ENCODE results near the gene TLK2.
"Not testable (repeated sequence)": the region's sequence is repeated elsewhere in the genome, so short reads cannot be mapped to it uniquely, and the experiment has no call there.

DNA sequence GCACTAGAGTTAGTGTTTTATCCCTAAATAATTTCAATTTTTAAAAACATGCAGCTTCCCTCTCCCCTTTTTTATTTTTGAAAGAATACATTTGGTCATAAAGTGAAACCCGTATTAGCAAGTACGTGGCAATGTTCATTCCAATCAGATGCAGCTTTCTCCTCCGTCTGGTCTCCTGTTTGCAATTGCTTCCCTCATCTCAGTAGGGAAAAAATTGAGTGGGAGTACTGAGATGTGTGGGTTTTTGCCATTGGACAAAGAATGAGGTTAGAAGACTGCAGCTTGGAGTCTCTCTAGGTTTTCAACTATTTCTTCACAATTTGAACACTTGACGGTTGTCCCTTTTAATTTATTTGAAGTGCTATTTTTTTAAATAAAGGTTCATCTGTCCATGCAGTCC lies 134.5 kb downstream of the TLK2 start:
- TF ChIP-seq, protein P1, sequence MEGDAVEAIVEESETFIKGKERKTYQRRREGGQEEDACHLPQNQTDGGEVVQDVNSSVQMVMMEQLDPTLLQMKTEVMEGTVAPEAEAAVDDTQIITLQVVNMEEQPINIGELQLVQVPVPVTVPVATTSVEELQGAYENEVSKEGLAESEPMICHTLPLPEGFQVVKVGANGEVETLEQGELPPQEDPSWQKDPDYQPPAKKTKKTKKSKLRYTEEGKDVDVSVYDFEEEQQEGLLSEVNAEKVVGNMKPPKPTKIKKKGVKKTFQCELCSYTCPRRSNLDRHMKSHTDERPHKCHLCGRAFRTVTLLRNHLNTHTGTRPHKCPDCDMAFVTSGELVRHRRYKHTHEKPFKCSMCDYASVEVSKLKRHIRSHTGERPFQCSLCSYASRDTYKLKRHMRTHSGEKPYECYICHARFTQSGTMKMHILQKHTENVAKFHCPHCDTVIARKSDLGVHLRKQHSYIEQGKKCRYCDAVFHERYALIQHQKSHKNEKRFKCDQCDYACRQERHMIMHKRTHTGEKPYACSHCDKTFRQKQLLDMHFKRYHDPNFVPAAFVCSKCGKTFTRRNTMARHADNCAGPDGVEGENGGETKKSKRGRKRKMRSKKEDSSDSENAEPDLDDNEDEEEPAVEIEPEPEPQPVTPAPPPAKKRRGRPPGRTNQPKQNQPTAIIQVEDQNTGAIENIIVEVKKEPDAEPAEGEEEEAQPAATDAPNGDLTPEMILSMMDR (IDR thresholded peaks at IDR 0.05; ENCODE audit: low read depth, low read length): not testable (repeated sequence)
- not testable (repeated sequence) for TF ChIP-seq POLR2A (IDR thresholded peaks at IDR 0.05; ENCODE audit: extremely low read depth, insufficient read length)

Measured in NB4 (cell line).